UCSD-AML1 (cell line): ENCODE results near the gene NPR1.
A peak's percentile ranks its signal among the peaks of the same experiment; 100 is the strongest.
"Not testable (repeated sequence)": the region's sequence is repeated elsewhere in the genome, so short reads cannot be mapped to it uniquely, and the experiment has no call there.

Experiments used
- DNase-seq: peaks from one replicate; lab custom pipeline; 2025; ENCODE audit not compliant: unreplicated experiment; lab: John Stamatoyannopoulos, UW

Gene NPR1

DNA sequence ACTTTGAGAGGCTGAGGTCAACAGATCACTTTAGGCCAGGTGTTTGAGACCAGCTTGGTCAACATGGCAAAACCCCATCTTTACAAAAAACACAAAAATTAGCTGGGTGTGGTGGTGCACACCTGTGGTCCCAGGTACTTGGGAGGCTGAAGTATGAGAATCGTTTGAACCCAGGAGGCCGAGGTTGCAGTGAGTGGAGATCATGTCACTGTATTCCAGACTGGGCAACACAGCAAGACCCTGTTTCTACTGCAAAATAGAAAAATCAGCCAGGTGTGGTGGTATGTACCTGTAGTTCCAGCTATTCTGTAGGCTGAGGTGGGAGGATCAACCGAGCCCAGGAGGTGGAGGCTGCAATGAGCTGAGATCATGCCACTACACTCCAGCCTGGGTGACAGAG lies 45.2 kb downstream of the NPR1 start:
- no peak for DNase-seq

GRCh38 chr1:153724634-153725033 lies 46.1 kb downstream of the NPR1 start:
- DNase-seq = not testable (repeated sequence)

GRCh38 chr1:153727463-153728304 lies 49.2 kb downstream of the NPR1 start, which contains the start of gene INTS3:
INTS3 (plus strand) TSS chr1:153728050; CDS start chr1:153728635, 585 bp downstream.
- peak; percentile 99 for DNase-seq

- peak; percentile 43 for DNase-seq
These were observed 50.0 kb downstream of the NPR1 start for GRCh38 chr1:153728305-153729066.

DNA sequence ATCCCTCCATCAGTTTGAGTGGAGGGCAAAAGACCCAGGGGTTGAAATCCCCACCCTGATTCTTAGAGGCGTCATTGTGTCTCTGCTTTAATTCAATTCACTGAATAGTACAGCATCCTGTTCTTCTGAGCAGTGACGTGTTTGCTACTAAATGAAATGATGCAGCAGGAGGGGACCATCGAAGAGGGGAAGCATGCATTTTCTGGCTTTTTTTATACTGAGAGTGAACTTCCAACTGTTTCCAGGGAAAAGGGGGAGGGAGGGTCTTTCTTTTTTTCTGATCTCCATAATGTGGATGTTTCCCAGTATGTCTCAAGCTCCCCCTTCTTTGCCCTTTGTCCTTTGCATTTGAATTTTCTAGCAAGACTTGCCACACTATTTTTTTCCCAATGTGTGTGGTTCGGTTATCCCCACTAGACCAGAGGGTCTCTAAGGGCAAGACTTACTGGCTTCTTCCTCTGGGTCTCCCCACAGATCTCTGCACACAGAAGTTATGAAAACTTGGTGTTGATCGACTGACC lies 52.0 kb downstream of the NPR1 start:
- DNase-seq = no peak

DNA sequence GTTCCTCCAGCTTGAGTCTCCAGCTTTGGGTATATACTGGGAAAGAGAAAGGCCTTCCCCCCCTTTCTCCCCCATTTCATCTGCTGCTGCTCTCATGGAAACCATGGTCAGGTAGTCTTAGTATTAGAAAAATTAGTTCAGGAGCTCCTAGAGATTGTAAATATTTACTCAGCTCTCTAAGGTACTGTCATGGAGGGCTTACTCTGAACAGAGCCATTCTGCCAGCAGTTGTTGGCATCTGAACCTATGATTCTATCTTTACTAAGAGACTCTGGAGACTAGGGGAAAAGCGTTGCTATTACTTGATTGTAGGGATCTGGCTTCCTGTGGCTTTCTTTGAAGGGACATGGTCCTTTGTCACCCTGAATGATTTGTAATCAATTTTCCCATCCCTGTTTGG lies 55.5 kb downstream of the NPR1 start:
- DNase-seq = no peak

- no peak for DNase-seq
These were observed 56.1 kb downstream of the NPR1 start for GRCh38 chr1:153734396-153735089.

GRCh38 chr1:153735090-153735420 lies 56.6 kb downstream of the NPR1 start:
- no peak for DNase-seq

DNA sequence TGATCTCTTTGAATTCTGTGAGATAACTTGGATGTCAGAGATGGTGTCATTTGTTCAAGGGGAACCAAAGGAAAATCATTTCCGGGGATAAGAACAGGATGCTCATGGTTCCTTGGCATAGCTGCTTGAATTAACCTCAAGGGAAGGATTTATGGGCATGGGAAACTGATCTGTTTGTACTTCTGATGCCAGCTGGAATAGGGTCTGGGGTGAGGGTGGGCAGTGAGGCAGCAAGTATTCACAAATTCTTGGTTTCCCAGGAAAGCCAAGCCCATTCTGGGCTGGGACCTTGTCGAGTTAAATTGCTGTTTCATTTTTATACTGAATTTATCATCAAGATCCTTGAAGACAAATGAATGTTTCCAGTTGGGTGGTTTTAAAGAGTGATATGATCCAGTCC lies 63.5 kb downstream of the NPR1 start:
- no peak for DNase-seq

- DNase-seq = peak; percentile 16
These were observed 64.1 kb downstream of the NPR1 start for GRCh38 chr1:153742411-153743142.
